Endothelial cell of umbilical vein (primary cell): ENCODE data around the gene ARHGEF7. TPM values are rescaled to one million over a fixed set of nuclear protein-coding genes. Genes with fewer than 3 reads are reported as not detected.

ENCODE experiments used
- BruUV-seq: library from RNA; stranded (reverse); fragments of 400-500 nt; replicated peaks from 2 replicates; lab custom pipeline; 2021; lab: Mats Ljungman, UMichigan
- CTCF ChIA-PET: fragments of 300-600, 350-600 bp; sonication (Branson Sonifier 250); formaldehyde crosslinking; loops from one replicate; lab custom pipeline; 2021; ENCODE audit warnings: antibody characterized with exemption, inconsistent platforms; lab: Charles Lee
- POLR2A ChIA-PET: fragments of 300-600, 350-600 bp; sonication (Branson Sonifier 250); formaldehyde crosslinking; loops from one replicate; lab custom pipeline; 2021; ENCODE audit warnings: antibody characterized with exemption, inconsistent platforms; lab: Charles Lee
- DNase-seq: peaks from one replicate; pipeline ENCODE4 v3.0.0-alpha.2; 2011; ENCODE audit warnings: low read depth, low spot score
- FAIRE-seq: peaks from 2 replicates; lab custom pipeline; 2011; peaks lifted over from hg19 to GRCh38; lab: Jason Lieb, UNC
- H2AFZ ChIP-seq: 2 replicates; pipeline ENCODE4 v1.6.0; 2012; ENCODE audit warnings: low read depth, low read length, control low read depth, inconsistent platforms
- H3K27ac ChIP-seq: 2 replicates; pipeline ENCODE4 v1.5.1; 2011; ENCODE audit warnings: low read depth, mild to moderate bottlenecking, control low read depth, low read length, moderate library complexity; ENCODE audit not compliant: insufficient read depth
- H3K27me3 ChIP-seq, 2 experiments: 2 replicates each; pipeline versions ENCODE4 v1.6.0 to v1.6.1; 2011; ENCODE audit warnings: low read length in 2 of 2, mixed read lengths in 1 of 2; ENCODE audit not compliant: control insufficient read depth in 2 of 2, insufficient read depth in 2 of 2
- H3K36me3 ChIP-seq, 2 experiments: 2 replicates in 1 of 2; 3 replicates in 1 of 2; pipeline ENCODE4 v1.5.1; 2011; ENCODE audit warnings: low read length in 2 of 2, mild to moderate bottlenecking in 1 of 2, moderate library complexity in 1 of 2; ENCODE audit not compliant: control insufficient read depth in 2 of 2, insufficient read depth in 2 of 2; ENCODE audit errors: extremely low read depth in 1 of 2
- H3K4me1 ChIP-seq: 3 replicates; pipeline ENCODE4 v1.5.1; 2011; ENCODE audit warnings: mild to moderate bottlenecking, low read length; ENCODE audit not compliant: control insufficient read depth, insufficient read depth; ENCODE audit errors: extremely low read depth
- H3K4me2 ChIP-seq: 2 replicates; pipeline ENCODE4 v1.6.1; 2011; ENCODE audit warnings: low read length, control low read depth, mixed read lengths; ENCODE audit not compliant: insufficient read depth
- H3K4me3 ChIP-seq, 3 experiments: fragments of 200-600 bp in 1 of 3; sonication (generic), shearing (Covaris generic) in 1 of 3; replicated peaks in 1 of 3; 2 replicates each; pipeline ENCODE4 v1.5.1; 2011 to 2016; ENCODE audit warnings: control low read depth in 3 of 3, low read length in 3 of 3, mild to moderate bottlenecking in 2 of 3, inconsistent platforms in 1 of 3, low read depth in 1 of 3, moderate library complexity in 1 of 3; ENCODE audit not compliant: insufficient read depth in 1 of 3
- H3K79me2 ChIP-seq: 2 replicates; pipeline ENCODE4 v1.6.0; 2012; ENCODE audit warnings: low read length, inconsistent platforms; ENCODE audit not compliant: control insufficient read depth, insufficient read depth
- H3K9ac ChIP-seq: replicated peaks from 2 replicates; pipeline ENCODE3; 2011; ENCODE audit warnings: low read length, control low read depth; ENCODE audit not compliant: insufficient read depth; ENCODE audit errors: extremely low read depth
- H3K9me1 ChIP-seq: replicated peaks from 3 replicates; pipeline ENCODE4 v1.6.0; 2011; ENCODE audit warnings: mild to moderate bottlenecking, low read length; ENCODE audit not compliant: control insufficient read depth, insufficient read depth; ENCODE audit errors: extremely low read depth
- H3K9me3 ChIP-seq: replicated peaks from 2 replicates; pipeline ENCODE4 v1.5.1; 2012; ENCODE audit warnings: low read length, inconsistent platforms; ENCODE audit not compliant: control insufficient read depth, insufficient read depth
- H4K20me1 ChIP-seq: replicated peaks from 2 replicates; pipeline ENCODE3; 2011; ENCODE audit warnings: mild to moderate bottlenecking, low read length; ENCODE audit not compliant: control insufficient read depth, insufficient read depth; ENCODE audit errors: extremely low read depth
- EZH2 ChIP-seq: IDR thresholded peaks from 2 replicates; pipeline ENCODE4 v1.6.1; 2012; ENCODE audit warnings: borderline replicate concordance, low read depth, mild to moderate bottlenecking, moderate library complexity, low read length, inconsistent platforms; ENCODE audit not compliant: severe bottlenecking
- FOS ChIP-seq: IDR thresholded peaks from 2 replicates; pipeline ENCODE4 v1.6.1; 2011; ENCODE audit warnings: mild to moderate bottlenecking, low read length, moderate library complexity, borderline replicate concordance; ENCODE audit not compliant: insufficient read depth
- GATA2 ChIP-seq: IDR thresholded peaks from 2 replicates; pipeline ENCODE4 v1.7.0; 2011; ENCODE audit warnings: low read depth, mild to moderate bottlenecking, moderate library complexity, mixed read lengths, low read length; ENCODE audit not compliant: insufficient read length, insufficient read depth
- JUN ChIP-seq: IDR thresholded peaks from 2 replicates; pipeline ENCODE4 v1.6.1; 2011; ENCODE audit warnings: borderline replicate concordance, low read depth; ENCODE audit not compliant: insufficient read length, insufficient read depth
- MYC ChIP-seq: IDR thresholded peaks from one replicate; pipeline ENCODE4 v1.6.1; 2011; ENCODE audit warnings: mild to moderate bottlenecking, low read depth, low read length
- POLR2A ChIP-seq: IDR thresholded peaks from 2 replicates; pipeline ENCODE4 v1.6.1; 2012; ENCODE audit warnings: low read depth, mild to moderate bottlenecking, control low read depth, low read length
- POLR2AphosphoS5 ChIP-seq: IDR thresholded peaks from 2 replicates; pipeline ENCODE4 v1.6.1; 2012; ENCODE audit warnings: low read depth, mild to moderate bottlenecking, control low read depth, low read length, moderate library complexity; ENCODE audit not compliant: insufficient read depth
- dilution Hi-C: fragments of 300-500 bp; cut with MboI; formaldehyde crosslinking; loops from one replicate; pipeline ENCODE4 v1.15.0; 2019; ENCODE audit warnings: low sequenced_read_pairs; ENCODE audit not compliant: extremely low pct_ligation_motif_present
- intact Hi-C: fragments of 100-400 bp; cut with micrococcal nuclease; formaldehyde crosslinking; loops from one replicate; pipeline ENCODE4 v1.10.0; 2022
- polyA plus RNA-seq, 4 experiments: library from polyadenylated mRNA; depleted of rRNA in 3 of 4; stranded (reverse) in 3 of 4; unstranded in 1 of 4; fragments of >200 nt; gene quantifications; 2 replicates each; pipeline versions ENCODE4 v1.2.1 to v1.2.3, GENCODE V29; 2011 to 2012; ENCODE audit warnings: missing spikeins in 1 of 4
- total RNA-seq: library from RNA; stranded (reverse); gene quantifications from 2 replicates; pipeline ENCODE4 v1.2.3, GENCODE V29; 2021
- TF ChIP-seq, protein P1 (sequence below), 2 donors: IDR thresholded peaks; 1 replicate in 1 of 2; 2 replicates in 1 of 2; pipeline ENCODE4 v1.5.1; 2011; ENCODE audit warnings: low read length in 2 of 2, mild to moderate bottlenecking in 2 of 2, moderate library complexity in 2 of 2, control low read depth in 1 of 2, inconsistent platforms in 1 of 2, low read depth in 1 of 2; ENCODE audit not compliant: insufficient read depth in 1 of 2; ENCODE audit errors: extremely low read depth in 1 of 2
- TF ChIP-seq, protein P2 (sequence below): IDR thresholded peaks from 2 replicates; pipeline ENCODE4 v1.6.1; 2011; ENCODE audit not compliant: insufficient read depth, insufficient read length

ARHGEF7 gene
- total and polyA plus RNA-seq, 2 donors (not counting 3 experiments of a cell fraction or from before 2014, with no cell fraction given): 94.9 to 155 TPM

DNA sequence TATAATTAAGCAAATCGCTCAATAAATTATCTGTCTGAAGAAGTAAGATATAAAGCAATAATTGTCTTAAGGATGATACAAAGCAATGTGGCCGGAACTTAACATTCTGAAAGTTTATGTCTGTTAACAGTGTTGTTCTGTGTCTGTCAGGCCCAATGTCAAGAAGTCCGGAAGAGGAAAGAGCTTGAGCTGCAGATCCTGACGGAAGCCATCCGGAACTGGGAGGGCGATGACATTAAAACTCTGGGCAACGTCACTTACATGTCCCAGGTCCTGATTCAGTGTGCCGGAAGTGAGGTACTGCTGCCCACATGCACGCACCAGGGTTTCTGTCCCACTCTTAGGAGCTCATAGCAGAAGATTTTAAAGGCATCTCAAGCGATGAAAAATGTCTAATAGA, 160.3 kb downstream of the ARHGEF7 start:
- H3K4me3 ChIP-seq: no peak overlapping the region
- no peaks in the 10 kb centered on the region for H3K9me3 ChIP-seq
- no peak overlapping the region for H3K4me2 ChIP-seq
- H4K20me1 ChIP-seq: peaks cover 4% of the 10 kb centered on the region
- TF ChIP-seq, protein P1, sequence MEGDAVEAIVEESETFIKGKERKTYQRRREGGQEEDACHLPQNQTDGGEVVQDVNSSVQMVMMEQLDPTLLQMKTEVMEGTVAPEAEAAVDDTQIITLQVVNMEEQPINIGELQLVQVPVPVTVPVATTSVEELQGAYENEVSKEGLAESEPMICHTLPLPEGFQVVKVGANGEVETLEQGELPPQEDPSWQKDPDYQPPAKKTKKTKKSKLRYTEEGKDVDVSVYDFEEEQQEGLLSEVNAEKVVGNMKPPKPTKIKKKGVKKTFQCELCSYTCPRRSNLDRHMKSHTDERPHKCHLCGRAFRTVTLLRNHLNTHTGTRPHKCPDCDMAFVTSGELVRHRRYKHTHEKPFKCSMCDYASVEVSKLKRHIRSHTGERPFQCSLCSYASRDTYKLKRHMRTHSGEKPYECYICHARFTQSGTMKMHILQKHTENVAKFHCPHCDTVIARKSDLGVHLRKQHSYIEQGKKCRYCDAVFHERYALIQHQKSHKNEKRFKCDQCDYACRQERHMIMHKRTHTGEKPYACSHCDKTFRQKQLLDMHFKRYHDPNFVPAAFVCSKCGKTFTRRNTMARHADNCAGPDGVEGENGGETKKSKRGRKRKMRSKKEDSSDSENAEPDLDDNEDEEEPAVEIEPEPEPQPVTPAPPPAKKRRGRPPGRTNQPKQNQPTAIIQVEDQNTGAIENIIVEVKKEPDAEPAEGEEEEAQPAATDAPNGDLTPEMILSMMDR (IDR thresholded peaks at IDR 0.05; ENCODE audit: extremely low read depth in 1 of 2, insufficient read depth in 1 of 2, low read depth in 1 of 2, low read length in 2 of 2): no peak
- no peak for TF ChIP-seq JUN
- TF ChIP-seq POLR2A: no peak
- TF ChIP-seq FOS: no peak
- no peak for TF ChIP-seq MYC
- no peak for TF ChIP-seq GATA2
- TF ChIP-seq, protein P2, sequence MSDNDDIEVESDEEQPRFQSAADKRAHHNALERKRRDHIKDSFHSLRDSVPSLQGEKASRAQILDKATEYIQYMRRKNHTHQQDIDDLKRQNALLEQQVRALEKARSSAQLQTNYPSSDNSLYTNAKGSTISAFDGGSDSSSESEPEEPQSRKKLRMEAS: no peak
- no peak for TF ChIP-seq POLR2AphosphoS5
- no peak for TF ChIP-seq EZH2
- CTCF ChIA-PET: interaction anchor here (1.3 to 1.6 kb wide), 2 partner anchors 10 to 11 kb away, joined by 3 to 5 read pairs; no protein-coding TSS in a partner anchor
- no peak overlapping the region for H3K9ac ChIP-seq
- H3K27me3 ChIP-seq: no peaks in the 10 kb centered on the region
- dilution Hi-C loops (no loop called here), intact Hi-C loops (no loop called here)
- H3K4me1 ChIP-seq: no peaks in the 10 kb centered on the region
- no peaks in the 10 kb centered on the region for H3K9me1 ChIP-seq
- peaks cover 26 to 46% of the 10 kb centered on the region in 2 experiments for H3K36me3 ChIP-seq
- H3K79me2 ChIP-seq: peaks cover 15% of the 10 kb centered on the region
- no TSS peak for BruUV-seq
- FAIRE-seq: no peak
- no peak for DNase-seq
- POLR2A ChIA-PET: no interaction called here
- H3K27ac ChIP-seq: no peak overlapping the region
- no peak overlapping the region for H2AFZ ChIP-seq
